ENCODE measurements around the gene BCAS3. TPM values are rescaled to one million over a fixed set of nuclear protein-coding genes. Genes with fewer than 3 reads are reported as not detected.
"Not testable (repeated sequence)": the region's sequence is repeated elsewhere in the genome, so short reads cannot be mapped to it uniquely, and the experiment has no call there.

The BCAS3 gene
- total and polyA plus RNA-seq, 11 donors: 4.5 to 23.5 (median 17.9) TPM

- H3K4me1 ChIP-seq: no peaks in the 10 kb centered on the region
- 64 to 74% (median 68%) methylated on average over 4 of the region's 4 CpGs for WGBS, 4 donors
- intact Hi-C loops (cut with DNase I): no loop called here
- no peak overlapping the region for H3K27ac ChIP-seq
- H3K4me3 ChIP-seq: no peak overlapping the region
- ATAC-seq: no peak
- TF ChIP-seq CTCF (IDR thresholded peaks at IDR 0.05) (no peak), POLR2A (IDR thresholded peaks at IDR 0.05) (no peak)
- H3K9me3 ChIP-seq: peaks cover 0 to 23% (median 9%) of the 10 kb centered on the region in 12 donors
- peaks cover 0 to 16% (median 0%) of the 10 kb centered on the region in 9 donors for H3K27me3 ChIP-seq
- no peak for DNase-seq
- H3K36me3 ChIP-seq: no peaks in the 10 kb centered on the region
Measured at GRCh38 chr17:61431594-61432311, 754.1 kb downstream of the BCAS3 start.

DNA sequence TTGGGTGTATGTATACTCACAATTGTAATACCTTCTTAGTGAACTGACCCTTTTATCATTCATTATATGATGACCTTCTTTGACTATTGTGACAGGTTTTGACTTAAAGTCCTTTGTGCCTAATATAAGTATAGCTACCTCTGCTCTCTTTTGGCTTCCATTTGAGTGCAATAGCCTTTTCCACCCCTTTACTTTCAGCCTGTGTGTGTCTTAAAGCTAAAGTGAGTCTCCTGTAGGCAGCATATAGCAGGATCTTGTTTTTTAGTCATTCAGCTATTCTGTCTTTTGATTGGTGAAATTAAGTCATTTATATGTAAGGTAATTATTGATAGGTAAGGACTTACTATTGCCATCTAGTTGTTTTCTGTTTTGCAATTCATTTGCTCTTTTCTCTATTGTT lies 758.6 kb downstream of the BCAS3 start:
- no peaks in the 10 kb centered on the region for H3K4me1 ChIP-seq
- intact Hi-C loops (cut with DNase I): no loop called here
- DNase-seq (no peak), ATAC-seq (no peak)
- H3K36me3 ChIP-seq: no peaks in the 10 kb centered on the region
- no peak overlapping the region for H3K4me3 ChIP-seq
- peaks cover 0 to 21% (median 0%) of the 10 kb centered on the region in 9 donors for H3K27me3 ChIP-seq
- no peak overlapping the region for H3K27ac ChIP-seq
- peaks cover 0 to 38% (median 20%) of the 10 kb centered on the region in 12 donors for H3K9me3 ChIP-seq
- no peak for TF ChIP-seq POLR2A (IDR thresholded peaks at IDR 0.05)
- no peak for TF ChIP-seq CTCF (IDR thresholded peaks at IDR 0.05)

DNA sequence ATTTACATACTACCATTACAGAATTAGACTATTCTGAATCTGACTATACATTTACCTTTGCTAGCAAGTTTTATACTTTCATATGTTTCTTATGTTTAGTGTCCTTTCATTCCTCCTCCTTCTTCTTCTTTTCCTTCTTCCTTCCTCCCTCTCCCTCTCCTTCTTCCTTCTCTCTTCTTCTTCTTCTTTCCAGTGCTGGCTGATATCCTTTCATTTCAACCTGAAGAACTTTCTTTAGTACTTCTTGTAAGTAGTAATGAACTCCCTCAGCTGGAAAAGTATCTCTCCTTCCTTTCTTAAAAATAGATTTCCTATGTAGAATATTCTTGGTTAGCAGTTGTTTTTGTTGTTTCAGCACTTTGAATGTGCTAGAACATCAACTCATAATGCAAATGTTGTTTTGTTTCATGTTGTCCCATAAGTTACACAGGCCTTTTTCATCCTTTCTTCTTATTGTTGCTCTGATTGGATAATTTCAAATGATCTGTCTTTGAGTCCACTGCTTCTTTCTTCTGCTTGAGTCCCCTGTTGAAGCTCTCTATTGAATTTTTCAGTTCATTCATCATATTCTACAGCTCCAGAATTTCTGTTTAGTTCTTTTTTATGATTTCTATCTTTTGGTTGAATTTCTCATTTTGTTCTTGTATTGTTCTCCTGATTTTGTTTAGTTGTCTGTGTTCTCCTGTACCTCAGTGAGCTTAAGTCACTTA lies 759.5 kb downstream of the BCAS3 start:
- no peak for ATAC-seq
- no peak for DNase-seq
- H3K9me3 ChIP-seq: peaks cover 0 to 38% (median 20%) of the 10 kb centered on the region in 12 donors
- intact Hi-C loops (cut with DNase I): no loop called here
- no peaks in the 10 kb centered on the region for H3K4me1 ChIP-seq
- no peak overlapping the region for H3K27ac ChIP-seq
- H3K36me3 ChIP-seq: no peaks in the 10 kb centered on the region
- TF ChIP-seq POLR2A (IDR thresholded peaks at IDR 0.05) (no peak), CTCF (IDR thresholded peaks at IDR 0.05) (no peak)
- no peak overlapping the region for H3K4me3 ChIP-seq
- H3K27me3 ChIP-seq: peaks cover 0 to 21% (median 1%) of the 10 kb centered on the region in 9 donors

- Histone ChIP-seq H3K27me3 (peaks cover 0 to 32% (median 6%) of the 10 kb centered on the region in 9 donors), H3K9me3 (peaks cover 0 to 26% (median 17%) of the 10 kb centered on the region in 12 donors), H3K4me3 (no peak overlapping the region), H3K27ac (no peak overlapping the region), H3K36me3 (no peaks in the 10 kb centered on the region), H3K4me1 (no peaks in the 10 kb centered on the region)
- intact Hi-C loops (cut with DNase I): loop anchor here in 1 of 10 donors (10.0 kb wide), 1 partner anchor 64 kb away; no protein-coding TSS in a partner anchor
- DNase-seq: no peak
- TF ChIP-seq CTCF (IDR thresholded peaks at IDR 0.05): no peak
- no peak for TF ChIP-seq POLR2A (IDR thresholded peaks at IDR 0.05)
- no peak for ATAC-seq
Measured at GRCh38 chr17:61440697-61441096, 763.0 kb downstream of the BCAS3 start.

GRCh38 chr17:61441507-61441906 lies 763.9 kb downstream of the BCAS3 start:
- 91 to 98% (median 95%) methylated on average over 6 of the region's 6 CpGs for whole genome bisulfite sequencing, 4 donors

More at GRCh38 chr17:61441507-61441906, 763.9 kb downstream of the BCAS3 start:
- H3K9me3 ChIP-seq: peaks cover 0 to 18% (median 12%) of the 10 kb centered on the region in 12 donors
- not testable (repeated sequence) for H3K4me3 ChIP-seq, H3K4me1 ChIP-seq, H3K27ac ChIP-seq, H3K36me3 ChIP-seq, ATAC-seq, DNase-seq
- intact Hi-C loops (cut with DNase I): loop anchor here in 1 of 10 donors (10.0 kb wide), 1 partner anchor 63 kb away; no protein-coding TSS in a partner anchor
- peaks cover 0 to 31% (median 6%) of the 10 kb centered on the region in 9 donors for H3K27me3 ChIP-seq

All from heart left ventricle (tissue), 16 donors.